Neural progenitor cell (in vitro differentiated cells): ENCODE measurements around the gene ASB15. TPM values are rescaled to one million over a fixed set of nuclear protein-coding genes. Genes with fewer than 3 reads are reported as not detected.
"Not testable (repeated sequence)": the region's sequence is repeated elsewhere in the genome, so short reads cannot be mapped to it uniquely, and the experiment has no call there.

Experiments used
- DNase-seq: peaks from one replicate; pipeline ENCODE4 v3.0.0-alpha.2; 2016; ENCODE audit warnings: low spot score
- H2AFZ ChIP-seq: fragments of 200-600 bp; sonication (generic); replicated peaks from 2 replicates; pipeline ENCODE4 v1.6.1; 2016; ENCODE audit warnings: antibody characterized with exemption
- H3F3A ChIP-seq: fragments of 200-600 bp; sonication (generic); 2 replicates; pipeline ENCODE4 v1.6.1; 2016; ENCODE audit warnings: antibody characterized with exemption, low read depth
- H3K27ac ChIP-seq: fragments of 200-600 bp; sonication (generic); 2 replicates; pipeline ENCODE4 v1.5.1; 2016; ENCODE audit warnings: mild to moderate bottlenecking
- H3K27me3 ChIP-seq: fragments of 200-600 bp; sonication (generic); 2 replicates; pipeline ENCODE4 v1.6.1; 2016; ENCODE audit warnings: mild to moderate bottlenecking, moderate library complexity
- H3K36me3 ChIP-seq: fragments of 200-600 bp; sonication (generic); 2 replicates; pipeline ENCODE4 v1.5.1; 2016
- H3K4me1 ChIP-seq: fragments of 200-600 bp; sonication (generic); 2 replicates; pipeline ENCODE4 v1.6.1; 2016; ENCODE audit warnings: mixed run types
- H3K4me2 ChIP-seq: fragments of 200-600 bp; sonication (generic); 2 replicates; pipeline ENCODE4 v1.6.1; 2016
- H3K4me3 ChIP-seq: fragments of 200-600 bp; sonication (generic); 2 replicates; pipeline ENCODE4 v1.5.1; 2016
- H3K79me2 ChIP-seq: fragments of 200-600 bp; sonication (generic); 2 replicates; pipeline ENCODE4 v1.6.1; 2016; ENCODE audit warnings: low read depth
- H3K9ac ChIP-seq: fragments of 200-600 bp; sonication (generic); 2 replicates; pipeline ENCODE4 v1.6.1; 2016
- H3K9me3 ChIP-seq: fragments of 200-600 bp; sonication (generic); 2 replicates; pipeline ENCODE4 v1.5.1; 2016; ENCODE audit warnings: low read depth
- H4K20me1 ChIP-seq: fragments of 200-600 bp; sonication (generic); 2 replicates; pipeline ENCODE4 v1.6.1; 2016; ENCODE audit warnings: low read depth
- H3K27ac Mint-ChIP-seq: 3 replicates; pipeline ENCODE4 v1.8.0; 2021; ENCODE audit warnings: mixed read lengths
- H3K27me3 Mint-ChIP-seq: 2 replicates; pipeline ENCODE4 v1.8.0; 2022; ENCODE audit warnings: low read depth, mild to moderate bottlenecking, inconsistent platforms, moderate library complexity, mixed read lengths; ENCODE audit not compliant: insufficient read depth
- H3K36me3 Mint-ChIP-seq: 3 replicates; pipeline ENCODE4 v1.8.0; 2021; ENCODE audit warnings: mixed read lengths
- H3K4me1 Mint-ChIP-seq: 3 replicates; pipeline ENCODE4 v1.8.0; 2021; ENCODE audit warnings: mixed read lengths
- H3K4me3 Mint-ChIP-seq: 3 replicates; pipeline ENCODE4 v1.8.0; 2021; ENCODE audit warnings: mild to moderate bottlenecking, moderate library complexity, mixed read lengths
- H3K9me3 Mint-ChIP-seq: 3 replicates; pipeline ENCODE4 v1.8.0; 2020; ENCODE audit warnings: mixed read lengths
- EZH2 ChIP-seq: fragments of 200-600 bp; sonication (generic); IDR thresholded peaks from 2 replicates; pipeline ENCODE4 v1.6.1; 2017; ENCODE audit warnings: antibody characterized with exemption, mild to moderate bottlenecking, moderate library complexity
- EZH2phosphoT487 ChIP-seq: fragments of 200-600 bp; sonication (generic); IDR thresholded peaks from 2 replicates; pipeline ENCODE4 v1.6.1; 2017; ENCODE audit warnings: antibody characterized with exemption
- total RNA-seq: library from RNA; depleted of rRNA; stranded (reverse); fragments of >200 nt; gene quantifications from 2 replicates; pipeline ENCODE4 v1.2.3, GENCODE V29; 2015; ENCODE audit warnings: low replicate concordance
- TF ChIP-seq, protein P1 (sequence below): fragments of 200-600 bp; sonication (generic); IDR thresholded peaks from 2 replicates; pipeline ENCODE4 v1.5.1; 2017; ENCODE audit warnings: antibody characterized with exemption, mild to moderate bottlenecking

Gene ASB15
- total RNA-seq, 1 donor from 2014 or later = not detected

DNA sequence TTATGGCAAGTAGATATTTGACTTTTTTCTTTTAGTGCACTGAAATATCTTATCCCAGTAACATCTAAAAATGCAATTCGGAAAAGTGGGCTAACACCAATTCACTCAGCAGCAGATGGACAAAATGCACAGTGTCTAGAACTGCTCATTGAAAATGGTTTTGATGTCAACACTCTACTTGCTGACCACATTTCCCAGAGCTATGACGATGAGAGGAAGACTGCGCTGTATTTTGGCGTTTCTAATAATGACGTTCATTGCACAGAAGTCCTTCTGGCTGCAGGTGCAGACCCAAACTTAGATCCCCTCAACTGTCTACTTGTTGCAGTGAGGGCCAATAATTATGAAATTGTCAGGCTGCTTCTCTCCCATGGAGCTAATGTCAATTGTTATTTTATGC, 27.2 kb downstream of the ASB15 start:
- Mint-ChIP-seq H3K4me1 (no peaks in the 10 kb centered on the region), H3K4me3 (no peak overlapping the region), H3K9me3 (peaks cover 2% of the 10 kb centered on the region), H3K27ac (no peak overlapping the region), H3K27me3 (no peaks in the 10 kb centered on the region), H3K36me3 (no peaks in the 10 kb centered on the region)
- no peak overlapping the region for H3K27ac ChIP-seq
- no peak for DNase-seq
- no peak overlapping the region for H3K4me2 ChIP-seq
- no peaks in the 10 kb centered on the region for H3K27me3 ChIP-seq
- no peaks in the 10 kb centered on the region for H3K9me3 ChIP-seq
- no peaks in the 10 kb centered on the region for H4K20me1 ChIP-seq
- no peaks in the 10 kb centered on the region for H3K36me3 ChIP-seq
- TF ChIP-seq, protein P1, sequence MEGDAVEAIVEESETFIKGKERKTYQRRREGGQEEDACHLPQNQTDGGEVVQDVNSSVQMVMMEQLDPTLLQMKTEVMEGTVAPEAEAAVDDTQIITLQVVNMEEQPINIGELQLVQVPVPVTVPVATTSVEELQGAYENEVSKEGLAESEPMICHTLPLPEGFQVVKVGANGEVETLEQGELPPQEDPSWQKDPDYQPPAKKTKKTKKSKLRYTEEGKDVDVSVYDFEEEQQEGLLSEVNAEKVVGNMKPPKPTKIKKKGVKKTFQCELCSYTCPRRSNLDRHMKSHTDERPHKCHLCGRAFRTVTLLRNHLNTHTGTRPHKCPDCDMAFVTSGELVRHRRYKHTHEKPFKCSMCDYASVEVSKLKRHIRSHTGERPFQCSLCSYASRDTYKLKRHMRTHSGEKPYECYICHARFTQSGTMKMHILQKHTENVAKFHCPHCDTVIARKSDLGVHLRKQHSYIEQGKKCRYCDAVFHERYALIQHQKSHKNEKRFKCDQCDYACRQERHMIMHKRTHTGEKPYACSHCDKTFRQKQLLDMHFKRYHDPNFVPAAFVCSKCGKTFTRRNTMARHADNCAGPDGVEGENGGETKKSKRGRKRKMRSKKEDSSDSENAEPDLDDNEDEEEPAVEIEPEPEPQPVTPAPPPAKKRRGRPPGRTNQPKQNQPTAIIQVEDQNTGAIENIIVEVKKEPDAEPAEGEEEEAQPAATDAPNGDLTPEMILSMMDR = no peak
- TF ChIP-seq EZH2 (no peak), EZH2phosphoT487 (no peak)
- no peaks in the 10 kb centered on the region for H3K79me2 ChIP-seq
- no peaks in the 10 kb centered on the region for H3K4me1 ChIP-seq
- no peaks in the 10 kb centered on the region for H3F3A ChIP-seq
- no peak overlapping the region for H2AFZ ChIP-seq
- no peak overlapping the region for H3K4me3 ChIP-seq
- no peak overlapping the region for H3K9ac ChIP-seq

DNA sequence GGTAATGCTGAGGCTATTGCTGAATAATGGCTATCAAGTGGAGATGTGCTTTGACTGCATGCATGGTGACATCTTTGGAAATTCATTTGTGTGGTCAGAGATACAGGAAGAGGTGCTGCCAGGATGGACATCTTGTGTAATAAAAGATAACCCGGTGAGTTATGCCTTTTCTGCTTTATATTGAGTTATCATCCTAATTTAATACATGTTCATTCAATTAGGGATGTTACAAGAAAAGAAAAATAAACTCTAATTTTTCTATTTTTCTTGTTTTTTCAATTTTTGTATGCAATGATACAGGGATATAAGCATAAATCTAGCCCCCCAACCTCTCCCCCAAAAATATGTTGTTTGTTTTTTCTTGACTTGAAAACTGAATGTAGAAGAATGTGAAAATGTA, 27.7 kb downstream of the ASB15 start:
- H3K4me3 Mint-ChIP-seq = no peak overlapping the region
- no peaks in the 10 kb centered on the region for H3K36me3 Mint-ChIP-seq
- DNase-seq = no peak
- no peaks in the 10 kb centered on the region for H3K4me1 Mint-ChIP-seq
- no peaks in the 10 kb centered on the region for H3K9me3 ChIP-seq
- no peak overlapping the region for H3K27ac Mint-ChIP-seq
- H3K9me3 Mint-ChIP-seq = peaks cover 2% of the 10 kb centered on the region
- no peaks in the 10 kb centered on the region for H3K27me3 ChIP-seq
- TF ChIP-seq EZH2phosphoT487 (no peak), EZH2 (no peak)
- TF ChIP-seq, protein P1 = no peak
- no peaks in the 10 kb centered on the region for H3K4me1 ChIP-seq
- no peak overlapping the region for H3K27ac ChIP-seq
- peaks cover 2% of the 10 kb centered on the region for H3K27me3 Mint-ChIP-seq
- no peaks in the 10 kb centered on the region for H3F3A ChIP-seq
- H3K4me2 ChIP-seq = no peak overlapping the region
- no peak overlapping the region for H3K9ac ChIP-seq
- H2AFZ ChIP-seq = no peak overlapping the region
- no peaks in the 10 kb centered on the region for H3K36me3 ChIP-seq
- H4K20me1 ChIP-seq = no peaks in the 10 kb centered on the region
- H3K4me3 ChIP-seq = no peak overlapping the region
- no peaks in the 10 kb centered on the region for H3K79me2 ChIP-seq

DNA sequence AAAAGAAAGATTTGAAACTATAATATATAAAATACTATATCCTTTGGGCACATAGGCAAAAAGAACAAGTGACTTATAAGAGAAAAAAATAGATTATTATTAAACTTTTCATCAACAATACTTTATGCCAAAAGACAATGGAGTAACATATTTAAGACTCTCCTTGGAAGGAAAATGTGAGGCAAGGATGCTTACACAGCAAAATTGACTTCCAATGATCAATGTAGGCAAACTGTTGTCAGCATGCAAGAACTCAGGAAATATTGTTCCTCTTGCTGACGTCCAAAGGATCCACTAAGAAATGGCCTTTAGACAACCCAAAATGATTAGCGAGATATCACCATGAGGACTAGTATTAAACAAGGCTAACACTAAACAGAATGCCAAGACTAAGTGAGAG, 31.2 kb downstream of the ASB15 start:
- Mint-ChIP-seq H3K4me3 (no peak overlapping the region), H3K27me3 (peaks cover 2% of the 10 kb centered on the region), H3K4me1 (peaks cover 5% of the 10 kb centered on the region), H3K27ac (no peak overlapping the region), H3K36me3 (no peaks in the 10 kb centered on the region), H3K9me3 (no peaks in the 10 kb centered on the region)
- no peaks in the 10 kb centered on the region for H3K79me2 ChIP-seq
- H3K4me1 ChIP-seq = peaks cover 6% of the 10 kb centered on the region
- DNase-seq = no peak
- H4K20me1 ChIP-seq = no peaks in the 10 kb centered on the region
- H3K36me3 ChIP-seq = no peaks in the 10 kb centered on the region
- no peaks in the 10 kb centered on the region for H3F3A ChIP-seq
- H3K9ac ChIP-seq = no peak overlapping the region
- TF ChIP-seq EZH2 = no peak
- TF ChIP-seq EZH2phosphoT487 = no peak
- TF ChIP-seq, protein P1 = no peak
- no peaks in the 10 kb centered on the region for H3K27me3 ChIP-seq
- no peaks in the 10 kb centered on the region for H3K9me3 ChIP-seq
- no peak overlapping the region for H3K4me2 ChIP-seq
- no peak overlapping the region for H3K27ac ChIP-seq
- no peak overlapping the region for H3K4me3 ChIP-seq
- no peak overlapping the region for H2AFZ ChIP-seq

DNA sequence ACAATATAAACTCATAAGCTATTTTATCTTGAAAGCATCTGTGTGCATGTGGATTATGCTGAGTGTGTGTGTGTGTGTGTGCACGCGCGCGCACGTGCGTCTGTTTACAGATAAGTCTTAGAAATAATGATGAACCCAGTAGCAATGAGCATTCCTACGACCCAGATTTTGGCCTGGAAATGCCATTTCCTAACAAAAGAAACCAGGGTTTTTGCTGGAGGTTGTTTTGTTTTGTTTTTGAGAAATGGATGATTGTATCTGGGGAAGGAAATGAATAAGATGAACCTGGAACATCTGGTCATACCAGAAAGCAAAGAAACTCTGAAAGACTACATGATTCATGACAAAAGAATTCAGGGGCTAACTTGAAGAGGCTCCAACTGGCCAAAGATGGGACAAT, 31.9 kb downstream of the ASB15 start:
- Histone ChIP-seq H3K27me3 (no peaks in the 10 kb centered on the region), H2AFZ (no peak overlapping the region), H3F3A (no peaks in the 10 kb centered on the region), H3K36me3 (no peaks in the 10 kb centered on the region), H3K4me1 (peaks cover 6% of the 10 kb centered on the region), H3K27ac (no peak overlapping the region), H3K4me3 (no peak overlapping the region), H3K9me3 (no peaks in the 10 kb centered on the region), H3K79me2 (no peaks in the 10 kb centered on the region), H4K20me1 (no peaks in the 10 kb centered on the region), H3K4me2 (no peak overlapping the region), H3K9ac (no peak overlapping the region)
- Mint-ChIP-seq H3K27ac (no peak overlapping the region), H3K4me1 (peaks cover 5% of the 10 kb centered on the region), H3K9me3 (no peaks in the 10 kb centered on the region), H3K4me3 (no peak overlapping the region), H3K27me3 (peaks cover 2% of the 10 kb centered on the region), H3K36me3 (no peaks in the 10 kb centered on the region)
- no peak for DNase-seq
- TF ChIP-seq EZH2phosphoT487 = no peak
- TF ChIP-seq, protein P1 = no peak
- TF ChIP-seq EZH2 = no peak

DNA sequence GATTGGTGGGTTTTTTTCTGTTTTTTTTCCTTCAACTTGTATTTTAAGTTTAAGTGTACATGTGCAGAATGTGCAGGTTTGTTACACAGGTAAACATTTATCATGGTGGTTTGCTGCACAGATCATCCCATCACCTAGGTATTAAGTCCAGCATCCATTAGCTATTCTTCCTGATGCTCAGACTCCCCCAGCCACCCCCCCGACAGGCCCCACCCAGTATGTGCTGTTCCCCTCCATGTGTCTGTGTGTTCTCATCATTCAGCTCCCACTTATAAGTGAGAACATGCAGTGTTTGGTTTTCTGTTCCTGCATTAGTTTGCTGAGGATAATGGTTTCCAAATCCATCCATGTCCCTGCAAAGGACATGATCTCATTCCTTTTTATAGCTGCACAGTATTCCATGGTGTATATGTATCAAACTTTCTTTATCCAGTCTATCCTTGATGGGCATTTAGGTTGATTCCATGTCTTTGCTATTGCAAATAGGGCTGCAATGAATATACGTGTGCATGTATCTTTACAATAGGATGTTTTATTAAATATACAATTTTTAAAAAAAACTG, 32.5 kb downstream of the ASB15 start:
- not testable (repeated sequence) for H3K4me3 ChIP-seq, H3K9me3 Mint-ChIP-seq, H2AFZ ChIP-seq, H3K79me2 ChIP-seq, DNase-seq, H3K36me3 ChIP-seq, H3K36me3 Mint-ChIP-seq, H3K4me1 Mint-ChIP-seq, H3K4me2 ChIP-seq, H3K27ac ChIP-seq, H3K4me1 ChIP-seq, H3F3A ChIP-seq, H3K9ac ChIP-seq, H3K4me3 Mint-ChIP-seq, H3K27me3 ChIP-seq, H3K9me3 ChIP-seq, H3K27me3 Mint-ChIP-seq, H4K20me1 ChIP-seq, H3K27ac Mint-ChIP-seq
